HEK293 (cell line): ENCODE data around the gene KIT.

Source experiments
- CTCF ChIA-PET: fragments of 350-600 bp; formaldehyde crosslinking; extraction: SDS; loops from one replicate; lab custom pipeline; 2021; ENCODE audit warnings: antibody characterized with exemption; lab: Yijun Ruan, JAX
- POLR2A ChIA-PET: fragments of 300-600 bp; formaldehyde crosslinking; extraction: SDS; loops from one replicate; lab custom pipeline; 2020; ENCODE audit warnings: antibody characterized with exemption, inconsistent platforms; lab: Yijun Ruan, JAX
- H3K27ac ChIP-seq: fragments of 200-500 bp; sonication (Bioruptor generic); 2 replicates; pipeline ENCODE4 v1.5.1; 2014; ENCODE audit warnings: low read depth, low read length, control low read depth, inconsistent platforms; ENCODE audit errors: extremely low read depth
- H3K36me3 ChIP-seq, 2 experiments: fragments of 200-500 bp in 1 of 2; sonication (Bioruptor generic) in 1 of 2; 1 replicate in 1 of 2; 2 replicates in 1 of 2; pipeline ENCODE4 v1.5.1; 2014 to 2017; ENCODE audit warnings: inconsistent platforms in 2 of 2, low read length in 2 of 2; ENCODE audit not compliant: control insufficient read depth in 2 of 2, insufficient read depth in 1 of 2
- H3K4me1 ChIP-seq: fragments of 200-500 bp; sonication (Bioruptor generic); 2 replicates; pipeline ENCODE4 v1.5.1; 2014; ENCODE audit warnings: mild to moderate bottlenecking, low read length, inconsistent platforms; ENCODE audit not compliant: control insufficient read depth, insufficient read depth
- H3K4me3 ChIP-seq: 2 replicates; pipeline ENCODE4 v1.5.1; 2011; ENCODE audit warnings: low read depth, mild to moderate bottlenecking, control low read depth, low read length, moderate library complexity
- H3K9me3 ChIP-seq: fragments of 200-500 bp; sonication (Bioruptor generic); 2 replicates; pipeline ENCODE4 v1.5.1; 2014; ENCODE audit warnings: low read depth, low read length, inconsistent platforms; ENCODE audit not compliant: control insufficient read depth, insufficient read depth
- GLI4 ChIP-seq: fragments of 450-650 bp; formaldehyde crosslinking; IDR thresholded peaks from 2 replicates; pipeline ENCODE4 v1.5.1; 2016; ENCODE audit warnings: missing biosample characterization, missing genetic modification characterization
- ZNF157 ChIP-seq: fragments of 450-650 bp; formaldehyde crosslinking; IDR thresholded peaks from 2 replicates; pipeline ENCODE4 v1.5.1; 2016; ENCODE audit warnings: missing biosample characterization, missing genetic modification characterization
- ZNF211 ChIP-seq: fragments of 450-650 bp; formaldehyde crosslinking; IDR thresholded peaks from 2 replicates; pipeline ENCODE4 v1.5.1; 2016; ENCODE audit warnings: low read depth, missing biosample characterization, missing genetic modification characterization
- ZNF214 ChIP-seq: fragments of 450-650 bp; formaldehyde crosslinking; IDR thresholded peaks from 2 replicates; pipeline ENCODE4 v1.5.1; 2017; ENCODE audit warnings: missing biosample characterization, mild to moderate bottlenecking, missing genetic modification characterization, borderline replicate concordance
- ZNF239 ChIP-seq: fragments of 450-650 bp; formaldehyde crosslinking; IDR thresholded peaks from 2 replicates; pipeline ENCODE4 v1.5.1; 2016; ENCODE audit warnings: missing biosample characterization, missing genetic modification characterization
- ZNF248 ChIP-seq: fragments of 450-650 bp; formaldehyde crosslinking; IDR thresholded peaks from 2 replicates; pipeline ENCODE4 v1.5.1; 2017; ENCODE audit warnings: missing biosample characterization, missing genetic modification characterization
- ZNF335 ChIP-seq: fragments of 450-650 bp; formaldehyde crosslinking; conservative IDR thresholded peaks from 2 replicates; pipeline ENCODE4 v1.5.1; 2016; ENCODE audit warnings: missing biosample characterization, missing genetic modification characterization
- ZNF366 ChIP-seq: fragments of 450-650 bp; formaldehyde crosslinking; conservative IDR thresholded peaks from 2 replicates; pipeline ENCODE4 v1.5.1; 2016; ENCODE audit warnings: missing biosample characterization, missing genetic modification characterization
- ZNF529 ChIP-seq: fragments of 450-650 bp; formaldehyde crosslinking; IDR thresholded peaks from 2 replicates; pipeline ENCODE4 v1.5.1; 2017; ENCODE audit warnings: missing genetic modification characterization, missing biosample characterization; ENCODE audit not compliant: insufficient replicate concordance
- ZNF548 ChIP-seq: fragments of 450-650 bp; formaldehyde crosslinking; IDR thresholded peaks from 2 replicates; pipeline ENCODE4 v1.5.1; 2016; ENCODE audit warnings: missing biosample characterization, missing genetic modification characterization
- ZNF558 ChIP-seq: fragments of 450-650 bp; formaldehyde crosslinking; IDR thresholded peaks from 2 replicates; pipeline ENCODE4 v1.5.1; 2016; ENCODE audit warnings: missing biosample characterization, missing genetic modification characterization
- ZNF654 ChIP-seq: fragments of 450-650 bp; formaldehyde crosslinking; IDR thresholded peaks from 2 replicates; pipeline ENCODE4 v1.5.1; 2016; ENCODE audit warnings: low read depth, missing biosample characterization, missing genetic modification characterization
- ZNF707 ChIP-seq: fragments of 450-650 bp; formaldehyde crosslinking; IDR thresholded peaks from 2 replicates; pipeline ENCODE4 v1.5.1; 2016; ENCODE audit warnings: missing biosample characterization, missing genetic modification characterization
- ZNF777 ChIP-seq: fragments of 450-650 bp; formaldehyde crosslinking; IDR thresholded peaks from 2 replicates; pipeline ENCODE4 v1.5.1; 2017; ENCODE audit warnings: missing biosample characterization, missing genetic modification characterization, borderline replicate concordance
- ZNF785 ChIP-seq: fragments of 450-650 bp; formaldehyde crosslinking; IDR thresholded peaks from 2 replicates; pipeline ENCODE4 v1.5.1; 2016; ENCODE audit warnings: missing biosample characterization, missing genetic modification characterization
- ZNF791 ChIP-seq: fragments of 450-650 bp; formaldehyde crosslinking; IDR thresholded peaks from 2 replicates; pipeline ENCODE4 v1.5.1; 2016; ENCODE audit warnings: missing biosample characterization, missing genetic modification characterization
- ZNF837 ChIP-seq: fragments of 450-650 bp; formaldehyde crosslinking; IDR thresholded peaks from 2 replicates; pipeline ENCODE4 v1.5.1; 2016; ENCODE audit warnings: missing biosample characterization, missing genetic modification characterization
- ZNF843 ChIP-seq: fragments of 450-650 bp; formaldehyde crosslinking; IDR thresholded peaks from 2 replicates; pipeline ENCODE4 v1.5.1; 2016; ENCODE audit warnings: missing biosample characterization, missing genetic modification characterization
- TF ChIP-seq, protein P1 (sequence below): fragments of 450-650 bp; formaldehyde crosslinking; IDR thresholded peaks from 2 replicates; pipeline ENCODE4 v1.5.1; 2016; ENCODE audit warnings: missing biosample characterization, missing genetic modification characterization, borderline replicate concordance
- TF ChIP-seq, protein P2 (sequence below): fragments of 450-650 bp; formaldehyde crosslinking; IDR thresholded peaks from 2 replicates; pipeline ENCODE4 v1.5.1; 2016; ENCODE audit warnings: missing biosample characterization, missing genetic modification characterization
- TF ChIP-seq, protein P3 (sequence below): fragments of 450-650 bp; IDR thresholded peaks from 2 replicates; pipeline ENCODE4 v1.5.1; 2018; ENCODE audit warnings: missing biosample characterization, missing genetic modification characterization
- TF ChIP-seq, protein P4 (sequence below): fragments of 450-650 bp; formaldehyde crosslinking; IDR thresholded peaks from 2 replicates; pipeline ENCODE4 v1.5.1; 2016; ENCODE audit warnings: missing biosample characterization, missing genetic modification characterization
- TF ChIP-seq, protein P5 (sequence below): fragments of 450-650 bp; formaldehyde crosslinking; IDR thresholded peaks from 2 replicates; pipeline ENCODE4 v1.5.1; 2016; ENCODE audit warnings: missing biosample characterization, missing genetic modification characterization

KIT gene

DNA sequence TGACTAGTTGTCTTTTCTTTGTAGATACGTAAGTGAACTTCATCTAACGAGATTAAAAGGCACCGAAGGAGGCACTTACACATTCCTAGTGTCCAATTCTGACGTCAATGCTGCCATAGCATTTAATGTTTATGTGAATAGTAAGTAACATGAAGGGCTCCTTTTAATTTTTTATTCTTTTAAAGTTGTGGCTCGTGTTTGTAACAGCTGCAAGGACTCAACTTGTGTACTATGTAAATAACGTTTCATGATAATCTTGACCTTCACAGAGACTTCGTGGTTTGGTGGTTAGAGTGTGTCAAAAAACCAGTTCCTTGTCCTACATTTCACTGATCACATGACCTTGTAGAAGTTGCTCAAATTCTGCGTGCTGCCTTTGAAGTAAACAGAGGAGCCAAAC, 51.6 kb downstream of the KIT start:
- no peaks in the 10 kb centered on the region for H3K9me3 ChIP-seq
- TF ChIP-seq, protein P1, sequence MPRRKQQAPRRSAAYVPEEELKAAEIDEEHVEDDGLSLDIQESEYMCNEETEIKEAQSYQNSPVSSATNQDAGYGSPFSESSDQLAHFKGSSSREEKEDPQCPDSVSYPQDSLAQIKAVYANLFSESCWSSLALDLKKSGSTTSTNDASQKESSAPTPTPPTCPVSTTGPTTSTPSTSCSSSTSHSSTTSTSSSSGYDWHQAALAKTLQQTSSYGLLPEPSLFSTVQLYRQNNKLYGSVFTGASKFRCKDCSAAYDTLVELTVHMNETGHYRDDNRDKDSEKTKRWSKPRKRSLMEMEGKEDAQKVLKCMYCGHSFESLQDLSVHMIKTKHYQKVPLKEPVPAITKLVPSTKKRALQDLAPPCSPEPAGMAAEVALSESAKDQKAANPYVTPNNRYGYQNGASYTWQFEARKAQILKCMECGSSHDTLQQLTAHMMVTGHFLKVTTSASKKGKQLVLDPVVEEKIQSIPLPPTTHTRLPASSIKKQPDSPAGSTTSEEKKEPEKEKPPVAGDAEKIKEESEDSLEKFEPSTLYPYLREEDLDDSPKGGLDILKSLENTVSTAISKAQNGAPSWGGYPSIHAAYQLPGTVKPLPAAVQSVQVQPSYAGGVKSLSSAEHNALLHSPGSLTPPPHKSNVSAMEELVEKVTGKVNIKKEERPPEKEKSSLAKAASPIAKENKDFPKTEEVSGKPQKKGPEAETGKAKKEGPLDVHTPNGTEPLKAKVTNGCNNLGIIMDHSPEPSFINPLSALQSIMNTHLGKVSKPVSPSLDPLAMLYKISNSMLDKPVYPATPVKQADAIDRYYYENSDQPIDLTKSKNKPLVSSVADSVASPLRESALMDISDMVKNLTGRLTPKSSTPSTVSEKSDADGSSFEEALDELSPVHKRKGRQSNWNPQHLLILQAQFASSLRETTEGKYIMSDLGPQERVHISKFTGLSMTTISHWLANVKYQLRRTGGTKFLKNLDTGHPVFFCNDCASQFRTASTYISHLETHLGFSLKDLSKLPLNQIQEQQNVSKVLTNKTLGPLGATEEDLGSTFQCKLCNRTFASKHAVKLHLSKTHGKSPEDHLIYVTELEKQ, result no peak
- TF ChIP-seq ZNF529 (tag by site-specific recombination) (no peak), ZNF239 (no peak), GLI4 (tag by site-specific recombination) (no peak), ZNF211 (no peak), ZNF707 (no peak), ZNF785 (tag by site-specific recombination) (no peak)
- TF ChIP-seq, protein P2, sequence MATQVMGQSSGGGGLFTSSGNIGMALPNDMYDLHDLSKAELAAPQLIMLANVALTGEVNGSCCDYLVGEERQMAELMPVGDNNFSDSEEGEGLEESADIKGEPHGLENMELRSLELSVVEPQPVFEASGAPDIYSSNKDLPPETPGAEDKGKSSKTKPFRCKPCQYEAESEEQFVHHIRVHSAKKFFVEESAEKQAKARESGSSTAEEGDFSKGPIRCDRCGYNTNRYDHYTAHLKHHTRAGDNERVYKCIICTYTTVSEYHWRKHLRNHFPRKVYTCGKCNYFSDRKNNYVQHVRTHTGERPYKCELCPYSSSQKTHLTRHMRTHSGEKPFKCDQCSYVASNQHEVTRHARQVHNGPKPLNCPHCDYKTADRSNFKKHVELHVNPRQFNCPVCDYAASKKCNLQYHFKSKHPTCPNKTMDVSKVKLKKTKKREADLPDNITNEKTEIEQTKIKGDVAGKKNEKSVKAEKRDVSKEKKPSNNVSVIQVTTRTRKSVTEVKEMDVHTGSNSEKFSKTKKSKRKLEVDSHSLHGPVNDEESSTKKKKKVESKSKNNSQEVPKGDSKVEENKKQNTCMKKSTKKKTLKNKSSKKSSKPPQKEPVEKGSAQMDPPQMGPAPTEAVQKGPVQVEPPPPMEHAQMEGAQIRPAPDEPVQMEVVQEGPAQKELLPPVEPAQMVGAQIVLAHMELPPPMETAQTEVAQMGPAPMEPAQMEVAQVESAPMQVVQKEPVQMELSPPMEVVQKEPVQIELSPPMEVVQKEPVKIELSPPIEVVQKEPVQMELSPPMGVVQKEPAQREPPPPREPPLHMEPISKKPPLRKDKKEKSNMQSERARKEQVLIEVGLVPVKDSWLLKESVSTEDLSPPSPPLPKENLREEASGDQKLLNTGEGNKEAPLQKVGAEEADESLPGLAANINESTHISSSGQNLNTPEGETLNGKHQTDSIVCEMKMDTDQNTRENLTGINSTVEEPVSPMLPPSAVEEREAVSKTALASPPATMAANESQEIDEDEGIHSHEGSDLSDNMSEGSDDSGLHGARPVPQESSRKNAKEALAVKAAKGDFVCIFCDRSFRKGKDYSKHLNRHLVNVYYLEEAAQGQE (tag by site-specific recombination), result no peak
- TF ChIP-seq, all 188 proteins: peak for 0
- Histone ChIP-seq H3K4me1 (no peaks in the 10 kb centered on the region), H3K27ac (no peak overlapping the region), H3K36me3 (peaks cover 0 to 11% of the 10 kb centered on the region in 2 experiments; a peak in 1 of 3 replicates), H3K4me3 (no peak overlapping the region)
- ChIA-PET POLR2A (no interaction called here), CTCF (no interaction called here)

DNA sequence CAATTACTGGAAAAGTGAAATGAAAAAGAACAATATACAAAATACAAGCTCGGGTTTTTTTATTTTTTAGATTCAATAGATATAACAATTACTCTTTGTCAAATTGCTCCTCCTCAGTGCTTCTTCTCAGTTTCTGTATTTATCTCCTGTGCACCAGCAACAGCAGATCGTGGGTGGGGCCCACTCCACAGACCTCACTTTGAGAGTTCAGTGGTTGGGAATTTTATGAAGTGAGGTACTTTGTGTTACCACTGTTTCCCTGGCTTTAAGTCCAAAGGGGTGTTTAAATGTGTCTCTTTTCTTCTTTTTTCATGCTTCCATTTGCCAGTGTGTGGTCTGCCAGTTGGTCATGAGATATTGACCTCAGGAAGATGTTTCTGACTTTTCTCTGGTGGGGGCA, 54.4 kb downstream of the KIT start:
- H3K9me3 ChIP-seq, result no peaks in the 10 kb centered on the region
- POLR2A ChIA-PET, result no interaction called here
- no peak overlapping the region for H3K4me3 ChIP-seq
- no peaks in the 10 kb centered on the region for H3K4me1 ChIP-seq
- H3K27ac ChIP-seq, result no peak overlapping the region
- CTCF ChIA-PET, result no interaction called here
- H3K36me3 ChIP-seq, result peaks cover 0 to 9% of the 10 kb centered on the region in 2 experiments; a peak in 1 of 3 replicates
- TF ChIP-seq ZNF366, result no peak
- no peak for TF ChIP-seq ZNF837
- no peak for TF ChIP-seq ZNF548
- TF ChIP-seq ZNF335 (tag by site-specific recombination), result no peak
- TF ChIP-seq ZNF785 (tag by site-specific recombination), result no peak
- TF ChIP-seq, protein P3, sequence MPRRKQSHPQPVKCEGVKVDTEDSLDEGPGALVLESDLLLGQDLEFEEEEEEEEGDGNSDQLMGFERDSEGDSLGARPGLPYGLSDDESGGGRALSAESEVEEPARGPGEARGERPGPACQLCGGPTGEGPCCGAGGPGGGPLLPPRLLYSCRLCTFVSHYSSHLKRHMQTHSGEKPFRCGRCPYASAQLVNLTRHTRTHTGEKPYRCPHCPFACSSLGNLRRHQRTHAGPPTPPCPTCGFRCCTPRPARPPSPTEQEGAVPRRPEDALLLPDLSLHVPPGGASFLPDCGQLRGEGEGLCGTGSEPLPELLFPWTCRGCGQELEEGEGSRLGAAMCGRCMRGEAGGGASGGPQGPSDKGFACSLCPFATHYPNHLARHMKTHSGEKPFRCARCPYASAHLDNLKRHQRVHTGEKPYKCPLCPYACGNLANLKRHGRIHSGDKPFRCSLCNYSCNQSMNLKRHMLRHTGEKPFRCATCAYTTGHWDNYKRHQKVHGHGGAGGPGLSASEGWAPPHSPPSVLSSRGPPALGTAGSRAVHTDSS (tag by site-specific recombination), result no peak
- TF ChIP-seq, protein P4, sequence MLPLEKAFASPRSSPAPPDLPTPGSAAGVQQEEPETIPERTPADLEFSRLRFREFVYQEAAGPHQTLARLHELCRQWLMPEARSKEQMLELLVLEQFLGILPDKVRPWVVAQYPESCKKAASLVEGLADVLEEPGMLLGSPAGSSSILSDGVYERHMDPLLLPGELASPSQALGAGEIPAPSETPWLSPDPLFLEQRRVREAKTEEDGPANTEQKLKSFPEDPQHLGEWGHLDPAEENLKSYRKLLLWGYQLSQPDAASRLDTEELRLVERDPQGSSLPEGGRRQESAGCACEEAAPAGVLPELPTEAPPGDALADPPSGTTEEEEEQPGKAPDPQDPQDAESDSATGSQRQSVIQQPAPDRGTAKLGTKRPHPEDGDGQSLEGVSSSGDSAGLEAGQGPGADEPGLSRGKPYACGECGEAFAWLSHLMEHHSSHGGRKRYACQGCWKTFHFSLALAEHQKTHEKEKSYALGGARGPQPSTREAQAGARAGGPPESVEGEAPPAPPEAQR (tag by site-specific recombination), result no peak
- TF ChIP-seq ZNF558, result no peak
- TF ChIP-seq, protein P5, sequence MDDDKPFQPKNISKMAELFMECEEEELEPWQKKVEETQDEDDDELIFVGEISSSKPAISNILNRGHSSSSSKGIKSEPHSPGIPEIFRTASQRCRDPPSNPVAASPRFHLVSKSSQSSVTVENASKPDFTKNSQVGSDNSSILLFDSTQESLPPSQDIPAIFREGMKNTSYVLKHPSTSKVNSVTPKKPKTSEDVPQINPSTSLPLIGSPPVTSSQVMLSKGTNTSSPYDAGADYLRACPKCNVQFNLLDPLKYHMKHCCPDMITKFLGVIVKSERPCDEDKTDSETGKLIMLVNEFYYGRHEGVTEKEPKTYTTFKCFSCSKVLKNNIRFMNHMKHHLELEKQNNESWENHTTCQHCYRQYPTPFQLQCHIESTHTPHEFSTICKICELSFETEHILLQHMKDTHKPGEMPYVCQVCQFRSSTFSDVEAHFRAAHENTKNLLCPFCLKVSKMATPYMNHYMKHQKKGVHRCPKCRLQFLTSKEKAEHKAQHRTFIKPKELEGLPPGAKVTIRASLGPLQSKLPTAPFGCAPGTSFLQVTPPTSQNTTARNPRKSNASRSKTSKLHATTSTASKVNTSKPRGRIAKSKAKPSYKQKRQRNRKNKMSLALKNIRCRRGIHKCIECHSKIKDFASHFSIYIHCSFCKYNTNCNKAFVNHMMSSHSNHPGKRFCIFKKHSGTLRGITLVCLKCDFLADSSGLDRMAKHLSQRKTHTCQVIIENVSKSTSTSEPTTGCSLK (tag by site-specific recombination), result no peak
- no peak for TF ChIP-seq ZNF777 (tag by site-specific recombination)
- TF ChIP-seq ZNF791 (tag by site-specific recombination), result no peak
- no peak for TF ChIP-seq ZNF654 (tag by site-specific recombination)
- no peak for TF ChIP-seq ZNF248 (tag by site-specific recombination)
- TF ChIP-seq ZNF843 (tag by site-specific recombination), result no peak
- TF ChIP-seq ZNF157 (tag by site-specific recombination), result no peak
- no peak for TF ChIP-seq ZNF214 (tag by site-specific recombination)
